SH-SY5Y (cell line): ENCODE data around the gene LAMC1.

Experiments
- GATA2 ChIP-seq: IDR thresholded peaks from 2 replicates; pipeline ENCODE4 v1.6.1; 2011; ENCODE audit warnings: mild to moderate bottlenecking, low read depth, low read length
- GATA3 ChIP-seq: IDR thresholded peaks from 2 replicates; pipeline ENCODE4 v1.6.1; 2011; ENCODE audit warnings: low read depth, mild to moderate bottlenecking, low read length, moderate library complexity

DNA sequence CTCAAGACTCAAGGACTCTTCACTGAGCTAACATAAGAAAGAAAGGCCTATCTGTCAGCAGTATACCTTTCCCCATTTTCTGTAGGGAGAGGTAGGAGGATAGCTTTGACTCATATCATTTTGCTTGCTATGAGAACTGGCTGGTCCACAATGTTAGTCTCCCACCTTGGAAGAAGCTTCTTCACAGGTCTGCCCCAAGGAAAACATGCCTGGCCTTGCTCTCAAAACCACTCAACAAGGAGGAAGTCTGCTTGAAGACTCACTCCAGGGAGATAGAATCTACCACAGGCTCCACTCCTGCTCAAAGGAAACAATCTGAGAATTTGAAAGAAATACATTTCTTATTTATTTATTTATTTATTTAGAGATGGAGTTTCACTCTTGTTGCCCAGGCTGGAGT, 29.5 kb upstream of the LAMC1 start:
- TF ChIP-seq GATA2 (no peak), GATA3 (no peak)
